ENCODE results near the gene PLEKHH2.

Gene PLEKHH2

DNA sequence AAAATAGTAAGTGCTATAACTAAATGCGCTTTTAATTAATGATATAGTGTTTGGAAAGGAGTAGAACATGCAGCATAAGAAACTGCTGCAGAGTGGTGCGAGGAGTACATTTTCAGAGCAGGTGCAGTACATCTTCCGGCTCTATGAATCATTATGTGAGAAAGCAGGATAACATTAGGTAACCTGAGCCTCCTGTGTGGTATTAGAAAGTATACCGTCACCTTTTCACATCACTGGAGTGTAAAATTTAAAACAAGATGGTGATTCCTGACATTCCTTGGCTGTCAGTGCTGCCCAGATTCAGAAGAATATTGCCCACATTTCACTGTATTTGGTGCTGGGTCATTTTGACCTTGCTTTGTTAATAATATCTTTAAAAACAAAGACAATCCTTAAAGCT is 128.9 kb downstream of the PLEKHH2 start:
- no peak for DNase-seq

DNA sequence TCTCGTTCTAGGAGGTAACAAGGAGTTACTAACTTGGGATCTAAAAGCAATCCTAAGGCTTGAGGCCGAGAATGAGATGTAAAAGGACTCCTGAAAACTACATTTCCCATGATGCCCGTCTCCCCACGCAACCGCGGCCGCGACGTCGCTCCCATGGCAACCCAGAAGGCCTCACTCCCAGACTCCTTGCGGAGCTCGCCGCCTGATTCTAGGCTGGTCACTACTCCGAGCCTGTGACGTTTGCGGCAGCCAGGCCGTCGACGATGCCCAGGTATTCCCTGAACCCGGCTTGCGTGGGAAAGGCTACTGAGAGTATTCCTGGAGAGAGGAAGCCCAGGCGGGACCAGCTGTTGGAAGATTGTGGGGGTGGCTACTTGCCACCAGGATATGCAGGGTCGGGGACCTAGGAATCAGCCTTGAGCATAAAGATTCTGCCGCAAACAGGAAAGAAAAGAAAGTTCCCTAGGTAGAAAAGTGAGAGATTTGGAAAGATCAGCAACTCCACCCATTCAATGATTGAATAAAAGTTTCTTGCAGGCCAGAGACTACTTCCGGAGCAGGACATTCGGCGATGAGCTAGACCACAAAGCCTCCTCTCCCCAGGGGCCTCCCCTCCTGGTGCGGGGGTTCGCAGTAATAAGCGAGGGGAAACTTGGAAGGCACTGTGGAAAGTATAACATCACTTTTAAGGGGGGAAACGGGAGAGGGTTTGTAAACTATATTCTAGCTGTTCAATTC is 137.0 kb downstream of the PLEKHH2 start, which contains the start of gene DYNC2LI1:
DYNC2LI1 (plus strand) TSS at position 164 of the 738 bp plus-strand sequence; CDS start at position 264, 100 bp downstream.
- peak; percentile 88 for DNase-seq

- no peak for DNase-seq
These were observed 137.6 kb downstream of the PLEKHH2 start for GRCh38 chr2:43774617-43775016.

DNA sequence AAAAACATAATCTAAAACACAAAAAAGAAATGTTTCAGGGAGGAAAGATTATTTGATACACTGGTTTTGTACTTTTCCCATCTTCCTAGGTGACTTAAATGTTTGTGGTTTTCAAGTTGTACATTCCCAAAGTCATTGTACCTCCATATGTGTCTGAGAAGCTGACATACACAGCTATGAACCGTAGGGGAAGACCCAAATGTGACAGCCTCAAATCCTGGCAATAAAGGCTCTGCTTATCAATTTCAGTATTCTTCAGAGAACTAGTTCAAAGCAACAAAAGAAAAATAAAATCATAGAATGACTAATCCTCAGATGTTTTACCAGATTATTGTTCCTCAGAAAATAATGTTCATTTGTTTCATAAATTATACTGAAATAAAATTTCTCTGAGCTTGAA is 139.3 kb downstream of the PLEKHH2 start:
- no peak for DNase-seq

GRCh38 chr2:43777306-43777926 is 140.4 kb downstream of the PLEKHH2 start:
- DNase-seq = no peak

DNA sequence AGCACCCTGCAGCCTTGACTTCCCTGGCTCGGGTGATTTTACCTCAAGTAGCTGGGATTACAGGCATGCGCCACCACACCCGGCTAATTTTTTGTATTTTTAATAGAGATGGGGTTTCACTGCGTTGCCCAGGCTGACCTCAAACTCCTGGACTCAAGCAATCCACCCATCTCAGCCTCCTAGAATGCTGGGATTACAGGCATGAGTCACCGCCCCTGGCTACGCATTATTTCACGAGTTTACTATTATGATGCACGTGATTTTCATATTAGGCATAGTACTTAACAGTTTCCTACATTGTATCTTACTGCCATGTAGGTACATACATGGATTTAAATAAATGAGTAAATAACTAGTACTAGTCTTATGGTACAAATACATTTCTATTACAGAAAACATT is 141.2 kb downstream of the PLEKHH2 start:
- no peak for DNase-seq

DNA sequence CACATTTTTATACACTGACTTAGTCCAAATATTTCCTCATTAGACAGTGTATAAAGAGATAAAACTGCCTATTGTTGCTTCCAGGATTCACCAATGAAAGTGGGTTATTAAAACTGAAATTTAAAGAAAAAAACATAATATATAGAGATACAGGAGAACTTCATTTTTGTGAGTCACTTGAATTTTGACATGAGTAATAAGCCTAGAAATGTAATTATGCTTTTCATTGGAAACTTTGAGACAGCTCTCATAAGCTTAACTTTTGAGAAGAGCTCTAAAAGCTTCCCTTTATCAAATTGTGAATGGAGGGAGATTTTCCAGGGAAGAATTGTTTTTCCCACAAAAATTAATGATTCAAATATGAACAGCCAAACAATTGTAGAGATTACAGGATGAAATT is 150.8 kb downstream of the PLEKHH2 start:
- no peak for DNase-seq

- DNase-seq = no peak
These were observed 151.6 kb downstream of the PLEKHH2 start for GRCh38 chr2:43788646-43789045.

GRCh38 chr2:43790147-43790546 is 153.1 kb downstream of the PLEKHH2 start:
- no peak for DNase-seq

- no peak for DNase-seq
These were observed 154.1 kb downstream of the PLEKHH2 start for GRCh38 chr2:43791035-43791765.

DNA sequence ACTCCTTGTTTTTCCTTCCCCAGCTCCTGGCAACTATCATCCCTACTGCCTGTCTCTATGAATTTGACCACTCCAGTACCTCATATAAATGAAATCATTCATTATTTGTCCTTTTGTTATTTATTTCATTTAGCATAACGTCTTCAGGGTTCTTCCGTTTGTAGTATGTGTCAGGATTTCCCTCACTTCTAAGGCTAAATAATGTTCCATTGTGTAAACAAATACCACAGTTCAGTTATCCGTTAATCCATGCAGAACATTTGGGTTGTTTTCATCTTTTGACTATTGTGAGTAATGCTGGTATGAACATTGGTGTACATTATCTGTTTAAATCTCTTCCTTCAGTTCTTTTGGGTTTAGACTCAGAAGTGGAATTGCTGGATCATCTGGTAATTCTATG is 155.6 kb downstream of the PLEKHH2 start:
- no peak for DNase-seq

GRCh38 chr2:43794956-43795355 is 157.9 kb downstream of the PLEKHH2 start:
- no peak for DNase-seq

GRCh38 chr2:43796206-43796605 is 159.1 kb downstream of the PLEKHH2 start:
- DNase-seq = no peak

DNA sequence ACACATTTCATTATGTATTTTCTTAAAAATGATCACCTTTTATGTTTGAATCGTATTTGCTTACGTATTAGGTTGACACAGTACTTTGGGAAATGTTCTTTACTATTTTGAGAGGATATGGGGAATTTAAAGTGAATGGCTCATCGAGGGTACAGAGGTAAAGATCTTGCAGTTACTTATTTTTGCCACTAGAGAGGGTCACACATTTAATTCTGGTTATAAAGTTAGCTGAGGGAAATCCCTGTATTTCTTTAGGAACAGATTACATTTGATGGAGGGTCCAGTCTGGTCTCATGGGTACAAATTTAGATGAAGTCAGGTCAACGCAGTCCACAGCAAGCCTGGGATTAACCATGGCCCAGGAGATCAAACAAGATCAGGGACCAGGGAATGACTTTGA is 161.2 kb downstream of the PLEKHH2 start:
- no peak for DNase-seq

- no peak for DNase-seq
These were observed 163.8 kb downstream of the PLEKHH2 start for GRCh38 chr2:43800894-43801293.

- no peak for DNase-seq
These were observed 165.1 kb downstream of the PLEKHH2 start for GRCh38 chr2:43802135-43802534.

- DNase-seq = no peak
These were observed 166.1 kb downstream of the PLEKHH2 start for GRCh38 chr2:43803113-43803512.

DNA sequence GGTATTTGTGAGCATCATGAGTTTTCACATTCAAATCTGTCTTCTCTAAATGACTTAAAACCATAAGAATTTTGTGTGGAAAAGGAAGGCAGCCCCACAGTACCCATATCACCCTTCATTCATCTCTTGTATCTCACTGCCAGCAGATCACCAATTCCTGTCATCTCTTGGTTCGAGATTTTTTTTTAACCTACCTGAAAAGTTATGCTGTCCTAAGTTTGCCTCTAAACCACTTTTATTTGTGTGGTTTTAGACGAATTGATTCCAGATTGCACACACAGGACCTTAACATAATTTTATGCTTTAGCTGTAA is 169.6 kb downstream of the PLEKHH2 start:
- DNase-seq = no peak

GRCh38 chr2:43810452-43810851 is 173.4 kb downstream of the PLEKHH2 start:
- no peak for DNase-seq

- DNase-seq = no peak
These were observed 173.8 kb downstream of the PLEKHH2 start for GRCh38 chr2:43810888-43811287.

- DNase-seq = no peak
These were observed 174.9 kb downstream of the PLEKHH2 start for GRCh38 chr2:43812006-43812405.

DNA sequence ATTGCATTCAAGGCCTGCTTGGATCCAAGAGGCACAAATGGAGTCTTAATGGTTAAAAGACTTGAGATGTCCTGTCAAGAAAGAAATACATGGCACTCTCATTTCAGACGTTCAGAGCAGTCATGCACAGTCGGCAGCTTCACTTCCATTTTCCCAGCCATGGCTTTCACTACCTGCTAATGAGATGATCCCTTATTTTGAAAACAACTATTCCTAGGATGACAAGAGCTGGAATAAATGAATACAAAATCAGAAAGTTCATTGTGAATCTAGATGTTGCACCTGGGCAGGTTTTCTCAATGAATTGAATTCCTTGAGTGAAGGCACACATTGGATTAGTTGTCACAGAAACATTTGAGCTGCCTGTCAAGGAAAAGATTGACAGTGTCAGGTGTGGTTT is 175.9 kb downstream of the PLEKHH2 start:
- DNase-seq = no peak

DNA sequence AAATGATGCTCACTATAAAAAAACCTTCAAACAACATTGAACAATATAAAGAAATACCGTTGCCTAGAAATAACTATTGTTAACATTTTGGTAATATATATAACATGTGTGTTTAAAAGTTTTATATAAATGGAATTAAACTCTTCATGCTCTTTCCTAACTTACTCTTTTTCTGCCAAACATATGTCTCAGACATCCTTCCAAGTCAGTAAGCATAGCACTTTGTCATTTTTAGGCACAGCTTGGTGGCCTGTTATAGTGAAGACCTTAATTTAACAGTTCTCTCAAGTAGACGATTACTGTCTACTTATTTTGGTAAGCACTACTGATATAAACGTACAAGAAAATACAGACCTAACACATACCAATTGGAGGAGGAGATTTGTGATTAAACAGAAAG is 177.7 kb downstream of the PLEKHH2 start:
- no peak for DNase-seq

All from fibroblast of upper back skin (primary cell).